Activated T-helper 2 cell treated with anti-CD3 and anti-CD28 coated beads, Interferon-gamma antibody, Interleukin-2, Interleukin-4, amounts not matched to agents 10 μg/mL and 5 μg/mL and 100 μg/mL, durations not matched to agents 14 hours and 24 hours and 36 hours (primary cell): Measurements from ENCODE around the gene CDR2L. TPM values are rescaled to one million over a fixed set of nuclear protein-coding genes. Genes with fewer than 3 reads are reported as not detected.

Experiments used
- DNase-seq: peaks from one replicate; pipeline ENCODE4 v3.0.0; 2021; ENCODE audit warnings: low spot score
- H3K27ac Mint-ChIP-seq: one replicate; pipeline ENCODE4 v1.8.0; 2021; ENCODE audit warnings: mixed read lengths
- H3K27me3 Mint-ChIP-seq: one replicate; pipeline ENCODE4 v1.8.0; 2021; ENCODE audit warnings: low read depth, mixed read lengths
- H3K36me3 Mint-ChIP-seq: one replicate; pipeline ENCODE4 v1.8.0; 2021; ENCODE audit warnings: low read depth, mixed read lengths
- H3K4me1 Mint-ChIP-seq: one replicate; pipeline ENCODE4 v1.8.0; 2021; ENCODE audit warnings: low read depth, mixed read lengths
- H3K4me3 Mint-ChIP-seq: one replicate; pipeline ENCODE4 v1.8.0; 2021; ENCODE audit warnings: low read depth, mild to moderate bottlenecking, moderate library complexity, mixed read lengths
- H3K9me3 Mint-ChIP-seq: one replicate; pipeline ENCODE4 v1.8.0; 2021; ENCODE audit warnings: mixed read lengths
- intact Hi-C: fragments of 100-400 bp; cut with micrococcal nuclease; formaldehyde crosslinking; loops from one replicate; pipeline ENCODE4 v1.15.1; 2023
- total RNA-seq: library from RNA; stranded (reverse); gene quantifications from 2 replicates; pipeline ENCODE4 v1.2.3, GENCODE V29; 2022

The CDR2L gene
- total RNA-seq, 1 donor from 2014 or later = 2.4 TPM

- Mint-ChIP-seq H3K27me3 (no peaks in the 10 kb centered on the region), H3K4me3 (no peak overlapping the region), H3K27ac (no peak overlapping the region), H3K4me1 (no peaks in the 10 kb centered on the region), H3K36me3 (no peaks in the 10 kb centered on the region), H3K9me3 (no peaks in the 10 kb centered on the region)
- DNase-seq = no peak
- intact Hi-C loops = no loop called here
Observed at GRCh38 chr17:74951680-74952421, 35.6 kb upstream of the CDR2L start.

- Mint-ChIP-seq H3K36me3 (no peaks in the 10 kb centered on the region), H3K27me3 (no peaks in the 10 kb centered on the region), H3K27ac (no peak overlapping the region), H3K9me3 (no peaks in the 10 kb centered on the region), H3K4me3 (no peak overlapping the region), H3K4me1 (no peaks in the 10 kb centered on the region)
- no peak for DNase-seq
- intact Hi-C loops = no loop called here
Observed at GRCh38 chr17:74952431-74953133, 34.9 kb upstream of the CDR2L start.

- H3K27me3 Mint-ChIP-seq = no peaks in the 10 kb centered on the region
- intact Hi-C loops = no loop called here
- DNase-seq = no peak
- no peaks in the 10 kb centered on the region for H3K9me3 Mint-ChIP-seq
- H3K36me3 Mint-ChIP-seq = no peaks in the 10 kb centered on the region
- H3K27ac Mint-ChIP-seq = no peak overlapping the region
- H3K4me1 Mint-ChIP-seq = no peaks in the 10 kb centered on the region
- H3K4me3 Mint-ChIP-seq = no peak overlapping the region
Observed at GRCh38 chr17:74953134-74953687, 34.2 kb upstream of the CDR2L start.

GRCh38 chr17:74954115-74954514 is 33.3 kb upstream of the CDR2L start:
- H3K36me3 Mint-ChIP-seq = no peaks in the 10 kb centered on the region
- no peaks in the 10 kb centered on the region for H3K9me3 Mint-ChIP-seq
- H3K27me3 Mint-ChIP-seq = no peaks in the 10 kb centered on the region
- no peak overlapping the region for H3K27ac Mint-ChIP-seq
- no peaks in the 10 kb centered on the region for H3K4me1 Mint-ChIP-seq
- H3K4me3 Mint-ChIP-seq = no peak overlapping the region
- intact Hi-C loops = no loop called here
- no peak for DNase-seq

- DNase-seq = no peak
- no peaks in the 10 kb centered on the region for H3K9me3 Mint-ChIP-seq
- H3K4me1 Mint-ChIP-seq = no peaks in the 10 kb centered on the region
- intact Hi-C loops = no loop called here
- H3K27me3 Mint-ChIP-seq = no peaks in the 10 kb centered on the region
- no peaks in the 10 kb centered on the region for H3K36me3 Mint-ChIP-seq
- H3K4me3 Mint-ChIP-seq = no peak overlapping the region
- no peak overlapping the region for H3K27ac Mint-ChIP-seq
Observed at GRCh38 chr17:74954665-74955421, 32.6 kb upstream of the CDR2L start.

GRCh38 chr17:74956093-74956492 is 31.3 kb upstream of the CDR2L start:
- Mint-ChIP-seq H3K36me3 (no peaks in the 10 kb centered on the region), H3K9me3 (no peaks in the 10 kb centered on the region)
- intact Hi-C loops = no loop called here

GRCh38 chr17:74957935-74958740 is 29.3 kb upstream of the CDR2L start:
- DNase-seq = peak; percentile 63
- H3K36me3 Mint-ChIP-seq = no peaks in the 10 kb centered on the region
- peaks cover 4% of the 10 kb centered on the region for H3K4me1 Mint-ChIP-seq
- no peak overlapping the region for H3K27ac Mint-ChIP-seq
- no peaks in the 10 kb centered on the region for H3K9me3 Mint-ChIP-seq
- H3K27me3 Mint-ChIP-seq = no peaks in the 10 kb centered on the region
- intact Hi-C loops = loop anchor here (1.0 kb wide), 1 partner anchor 35 kb away; the partner anchor contains the start of gene USH1G
- H3K4me3 Mint-ChIP-seq = no peak overlapping the region

More at GRCh38 chr17:74956093-74956492, 31.3 kb upstream of the CDR2L start:
- DNase-seq = no peak
- peaks cover 2% of the 10 kb centered on the region for H3K4me1 Mint-ChIP-seq
- no peak overlapping the region for H3K27ac Mint-ChIP-seq
- H3K27me3 Mint-ChIP-seq = no peaks in the 10 kb centered on the region
- no peak overlapping the region for H3K4me3 Mint-ChIP-seq

GRCh38 chr17:74959826-74960515 is 27.5 kb upstream of the CDR2L start:
- H3K9me3 Mint-ChIP-seq = no peaks in the 10 kb centered on the region
- no peaks in the 10 kb centered on the region for H3K27me3 Mint-ChIP-seq
- H3K27ac Mint-ChIP-seq = no peak overlapping the region
- no peaks in the 10 kb centered on the region for H3K36me3 Mint-ChIP-seq
- intact Hi-C loops = loop anchor here (2.0 to 5.0 kb wide), 4 partner anchors 53 to 242 kb away; partner anchors contain the start of genes ARMC7 and MRPL58
- no peak for DNase-seq
- no peak overlapping the region for H3K4me3 Mint-ChIP-seq
- peaks cover 4% of the 10 kb centered on the region for H3K4me1 Mint-ChIP-seq

- intact Hi-C loops = loop anchor here (2.0 to 5.0 kb wide), 4 partner anchors 52 to 242 kb away; partner anchors contain the start of genes ARMC7 and MRPL58
- H3K4me3 Mint-ChIP-seq = no peak overlapping the region
- H3K27me3 Mint-ChIP-seq = no peaks in the 10 kb centered on the region
Observed at GRCh38 chr17:74960570-74961342, 26.7 kb upstream of the CDR2L start.

GRCh38 chr17:74961657-74962350 is 25.6 kb upstream of the CDR2L start:
- Mint-ChIP-seq H3K4me1 (peaks cover 4% of the 10 kb centered on the region), H3K36me3 (no peaks in the 10 kb centered on the region), H3K4me3 (no peak overlapping the region), H3K27me3 (no peaks in the 10 kb centered on the region), H3K27ac (no peak overlapping the region), H3K9me3 (no peaks in the 10 kb centered on the region)
- intact Hi-C loops = loop anchor here (2.0 to 5.0 kb wide), 4 partner anchors 51 to 240 kb away; partner anchors contain the start of genes ARMC7 and MRPL58
- DNase-seq = peak; percentile 71

More at GRCh38 chr17:74960570-74961342, 26.7 kb upstream of the CDR2L start:
- Mint-ChIP-seq H3K4me1 (peaks cover 4% of the 10 kb centered on the region), H3K36me3 (no peaks in the 10 kb centered on the region), H3K27ac (no peak overlapping the region), H3K9me3 (no peaks in the 10 kb centered on the region)
- DNase-seq = no peak
